OCI-LY7 (cell line): ENCODE data around the gene USP34. TPM values are rescaled to one million over a fixed set of nuclear protein-coding genes. Genes with fewer than 3 reads are reported as not detected.

Experiments
- BruUV-seq: library from RNA; stranded (reverse); fragments of 400-500 nt; replicated peaks from 2 replicates; lab custom pipeline; 2021; lab: Mats Ljungman, UMichigan
- CTCF ChIA-PET: fragments of 300-600 bp; sonication (Branson Sonifier 250); formaldehyde crosslinking; loops from one replicate; lab custom pipeline; 2022; ENCODE audit warnings: antibody characterized with exemption; ENCODE audit not compliant: unreplicated experiment; lab: Charles Lee
- POLR2A ChIA-PET: fragments of 300-600 bp; sonication (Branson Sonifier 250); formaldehyde crosslinking; loops from one replicate; lab custom pipeline; 2022; ENCODE audit warnings: antibody characterized with exemption; lab: Charles Lee
- DNase-seq: peaks from one replicate; pipeline ENCODE4 v3.0.0-alpha.2; 2015; ENCODE audit warnings: low spot score
- H2AFZ ChIP-seq: fragments of 200-600 bp; sonication (generic), shearing (Covaris generic); 2 replicates; pipeline ENCODE4 v1.6.1; 2014; ENCODE audit warnings: mild to moderate bottlenecking, antibody characterized with exemption, low read length, moderate library complexity
- H3K27ac ChIP-seq: fragments of 200-600 bp; sonication (generic); 2 replicates; pipeline ENCODE4 v1.5.1; 2014; ENCODE audit warnings: mixed run types, low read depth, mild to moderate bottlenecking, moderate library complexity, low read length, inconsistent platforms; ENCODE audit not compliant: poor library complexity, severe bottlenecking
- H3K36me3 ChIP-seq: fragments of 200-600 bp; sonication (generic); 2 replicates; pipeline ENCODE4 v1.6.1; 2014; ENCODE audit warnings: mild to moderate bottlenecking, antibody characterized with exemption, low read length, moderate library complexity, mixed read lengths; ENCODE audit not compliant: insufficient read depth
- H3K4me1 ChIP-seq: fragments of 200-600 bp; sonication (generic); 2 replicates; pipeline ENCODE4 v1.5.1; 2014; ENCODE audit warnings: mild to moderate bottlenecking, low read length; ENCODE audit not compliant: insufficient read depth, poor library complexity, severe bottlenecking
- H3K4me2 ChIP-seq: fragments of 200-600 bp; sonication (generic); 2 replicates; pipeline ENCODE4 v1.6.1; 2014; ENCODE audit warnings: mild to moderate bottlenecking, low read length
- H3K4me3 ChIP-seq: fragments of 200-600 bp; sonication (generic); 2 replicates; pipeline ENCODE4 v1.5.1; 2014; ENCODE audit warnings: mild to moderate bottlenecking, low read depth, low read length; ENCODE audit not compliant: poor library complexity, severe bottlenecking
- H3K79me2 ChIP-seq: fragments of 200-600 bp; sonication (generic); 2 replicates; pipeline ENCODE4 v1.6.1; 2016; ENCODE audit warnings: low read depth, mild to moderate bottlenecking, low read length, moderate library complexity, mixed read lengths; ENCODE audit not compliant: insufficient read depth
- H3K9me2 ChIP-seq: fragments of 200-600 bp; sonication (generic); 2 replicates; pipeline ENCODE4 v1.6.1; 2016; ENCODE audit warnings: mild to moderate bottlenecking, low read length, mixed read lengths; ENCODE audit not compliant: insufficient read depth
- H3K9me3 ChIP-seq: fragments of 200-600 bp; sonication (generic); 2 replicates; pipeline ENCODE4 v1.6.1; 2014; ENCODE audit warnings: mild to moderate bottlenecking, mixed run types, low read length, mixed read lengths
- H4K20me1 ChIP-seq: fragments of 200-600 bp; sonication (generic); 2 replicates; pipeline ENCODE4 v1.6.1; 2014; ENCODE audit warnings: mild to moderate bottlenecking, antibody characterized with exemption, low read length, moderate library complexity, mixed read lengths; ENCODE audit not compliant: insufficient read depth
- CTCF ChIP-seq: fragments of 200-600 bp; sonication (generic); conservative IDR thresholded peaks from 2 replicates; pipeline ENCODE4 v1.5.1; 2014; ENCODE audit warnings: mild to moderate bottlenecking, antibody characterized with exemption, low read length, moderate library complexity, mixed read lengths
- EZH2phosphoT487 ChIP-seq: fragments of 200-600 bp; sonication (generic); IDR thresholded peaks from 2 replicates; pipeline ENCODE4 v1.6.1; 2018; ENCODE audit warnings: low read depth, borderline replicate concordance, mild to moderate bottlenecking, mixed run types, antibody characterized with exemption, low read length, moderate library complexity, mixed read lengths
- intact Hi-C: fragments of 100-400 bp; cut with micrococcal nuclease; formaldehyde crosslinking; loops from one replicate; pipeline ENCODE4 v1.10.0; 2022; ENCODE audit not compliant: unreplicated experiment
- total RNA-seq, 2 experiments: library from RNA; depleted of rRNA in 1 of 2; stranded (reverse); fragments of >200 nt in 1 of 2; shearing (Covaris generic) in 1 of 2; gene quantifications; 2 replicates each; pipeline ENCODE4 v1.2.3, GENCODE V29; 2014 to 2022

The USP34 gene
- total RNA-seq, 2 experiments from 2014 or later: 192 to 344 TPM

GRCh38 chr2:61454383-61454782 is 16.5 kb downstream of the USP34 start:
- Histone ChIP-seq H4K20me1 (peaks cover 33% of the 10 kb centered on the region), H2AFZ (no peak overlapping the region), H3K4me3 (no peak overlapping the region), H3K9me3 (peaks cover 3% of the 10 kb centered on the region; the same call in 1 of the 2 replicates), H3K27ac (peak overlapping the region; percentile 56), H3K36me3 (peaks cover 87% of the 10 kb centered on the region), H3K79me2 (peaks cover 100% of the 10 kb centered on the region), H3K4me2 (0 out of 2 replicates have a peak overlapping the region, but pooled peaks have one; percentile 1), H3K9me2 (no peaks in the 10 kb centered on the region), H3K4me1 (peaks cover 87% of the 10 kb centered on the region)
- ChIA-PET POLR2A (interaction anchor here (0.7 to 1.7 kb wide), 3 partner anchors 13 to 34 kb away, joined by 4 to 6 read pairs (median 4); no protein-coding TSS in a partner anchor), CTCF (no interaction called here)
- no TSS peak for BruUV-seq
- DNase-seq: no peak
- intact Hi-C loops: no loop called here
- no peak for TF ChIP-seq EZH2phosphoT487
- TF ChIP-seq CTCF: no peak

GRCh38 chr2:61452392-61452791 is 18.5 kb downstream of the USP34 start:
- Histone ChIP-seq H3K79me2 (peaks cover 100% of the 10 kb centered on the region), H3K9me3 (peaks cover 16% of the 10 kb centered on the region; the same call in 1 of the 2 replicates), H3K4me1 (peaks cover 87% of the 10 kb centered on the region), H3K36me3 (peaks cover 89% of the 10 kb centered on the region), H3K9me2 (no peaks in the 10 kb centered on the region), H4K20me1 (peaks cover 29% of the 10 kb centered on the region), H2AFZ (no peak overlapping the region), H3K27ac (peak overlapping the region; percentile 56), H3K4me3 (no peak overlapping the region), H3K4me2 (peak overlapping the region; percentile 43; the same call in 1 of the 2 replicates)
- no TSS peak for BruUV-seq
- CTCF ChIA-PET: no interaction called here
- DNase-seq: peak; percentile 65
- intact Hi-C loops: no loop called here
- POLR2A ChIA-PET: interaction anchor here (0.6 to 2.5 kb wide), 6 partner anchors 10 to 312 kb away, joined by 3 to 11 read pairs (median 4); no protein-coding TSS in a partner anchor
- TF ChIP-seq CTCF: no peak
- no peak for TF ChIP-seq EZH2phosphoT487

GRCh38 chr2:61451178-61451577 is 19.7 kb downstream of the USP34 start:
- Histone ChIP-seq H2AFZ (no peak overlapping the region), H3K4me2 (no peak overlapping the region), H3K79me2 (peaks cover 100% of the 10 kb centered on the region), H3K27ac (no peak overlapping the region), H3K4me1 (peaks cover 87% of the 10 kb centered on the region), H3K4me3 (no peak overlapping the region), H3K9me2 (no peaks in the 10 kb centered on the region), H3K36me3 (peaks cover 79% of the 10 kb centered on the region), H3K9me3 (peaks cover 16% of the 10 kb centered on the region; the same call in 1 of the 2 replicates), H4K20me1 (peaks cover 19% of the 10 kb centered on the region)
- no peak for TF ChIP-seq EZH2phosphoT487
- POLR2A ChIA-PET: interaction anchor here (0.7 to 2.5 kb wide), 6 partner anchors 9 to 330 kb away, joined by 3 to 11 read pairs (median 4); no protein-coding TSS in a partner anchor
- CTCF ChIA-PET: no interaction called here
- intact Hi-C loops: no loop called here
- DNase-seq: no peak
- BruUV-seq: no TSS peak
